HepG2 (cell line): Measurements from ENCODE around the gene PIGZ. TPM values are rescaled to one million over a fixed set of nuclear protein-coding genes. Genes with fewer than 3 reads are reported as not detected.

ENCODE experiments used
- ATRX ChIP-seq: sonication (generic); formaldehyde crosslinking; IDR thresholded peaks from 2 replicates; pipeline ENCODE4 v1.4.0; 2020; ENCODE audit warnings: missing genetic modification reagents, borderline replicate concordance
- ELF1 ChIP-seq: sonication (generic); formaldehyde crosslinking; IDR thresholded peaks from 2 replicates; pipeline ENCODE4 v1.4.0; 2020; ENCODE audit warnings: missing genetic modification reagents
- GTF2F1 ChIP-seq: fragments of 150-350 bp; IDR thresholded peaks from 2 replicates; pipeline ENCODE4 v1.6.1; 2014; ENCODE audit warnings: low read length
- JUNB ChIP-seq: sonication (generic); formaldehyde crosslinking; IDR thresholded peaks from 2 replicates; pipeline ENCODE4 v1.8.0; 2022; ENCODE audit warnings: missing genetic modification reagents, mild to moderate bottlenecking, borderline replicate concordance
- MXI1 ChIP-seq: IDR thresholded peaks from 3 replicates; pipeline ENCODE4 v1.6.1; 2012; ENCODE audit warnings: low read depth, low read length, inconsistent platforms, borderline replicate concordance
- NFE2L1 ChIP-seq: sonication (generic); formaldehyde crosslinking; IDR thresholded peaks from 2 replicates; pipeline ENCODE4 v1.4.0; 2020; ENCODE audit warnings: missing genetic modification reagents, mild to moderate bottlenecking, borderline replicate concordance
- POGZ ChIP-seq: sonication (generic); formaldehyde crosslinking; IDR thresholded peaks from 2 replicates; pipeline ENCODE4 v1.4.0; 2020; ENCODE audit warnings: mild to moderate bottlenecking, missing genetic modification reagents
- SATB2 ChIP-seq: sonication (generic); formaldehyde crosslinking; IDR thresholded peaks from 2 replicates; pipeline ENCODE4 v1.5.0; 2020; ENCODE audit warnings: missing genetic modification reagents
- SP4 ChIP-seq: sonication (generic); formaldehyde crosslinking; IDR thresholded peaks from 2 replicates; pipeline ENCODE4 v1.8.1; 2023; ENCODE audit warnings: mild to moderate bottlenecking, missing genetic modification reagents
- SRSF1 ChIP-seq: fragments of 200-400 bp; formaldehyde crosslinking; optimal IDR thresholded peaks from 2 replicates; pipeline ENCODE3; 2017; ENCODE audit warnings: mild to moderate bottlenecking, low read depth, low read length, moderate library complexity
- ZNF333 ChIP-seq: sonication (generic); formaldehyde crosslinking; IDR thresholded peaks from 2 replicates; pipeline ENCODE4 v1.4.0; 2020; ENCODE audit warnings: mild to moderate bottlenecking, missing genetic modification reagents, borderline replicate concordance
- ZNF431 ChIP-seq: sonication (generic); formaldehyde crosslinking; IDR thresholded peaks from 2 replicates; pipeline ENCODE4 v1.9.0; 2022; ENCODE audit warnings: missing genetic modification reagents, low read depth, mild to moderate bottlenecking, borderline replicate concordance
- ZNF605 ChIP-seq: sonication (generic); formaldehyde crosslinking; IDR thresholded peaks from 2 replicates; pipeline ENCODE4 v1.8.0; 2022; ENCODE audit warnings: mild to moderate bottlenecking, missing genetic modification reagents
- ZNF720 ChIP-seq: sonication (generic); formaldehyde crosslinking; IDR thresholded peaks from 2 replicates; pipeline ENCODE4 v1.4.0; 2020; ENCODE audit warnings: missing genetic modification reagents
- polyA plus RNA-seq, 8 experiments: library from polyadenylated mRNA; depleted of rRNA in 3 of 8; stranded (reverse) in 7 of 8; unstranded in 1 of 8; fragments of >200 nt; fragmentation: Illumina TruSeq in 4 of 8; extraction: Trizol in 4 of 8; gene quantifications; 2 replicates each; pipeline versions ENCODE4 v1.2.1 to v1.2.3, GENCODE V29; 2011 to 2016; ENCODE audit warnings: low read depth in 4 of 8, missing spikeins in 1 of 8, mixed read lengths in 1 of 8; ENCODE audit not compliant: insufficient read depth in 1 of 8
- total RNA-seq, 5 experiments: library from RNA; depleted of rRNA; stranded (reverse); fragments of >200 nt; fragmentation: Illumina TruSeq; extraction: Trizol; gene quantifications; 2 replicates each; pipeline ENCODE4 v1.2.3, GENCODE V29; 2016; ENCODE audit warnings: low read depth in 1 of 5
- TF ChIP-seq, protein P1 (sequence below): sonication (generic); formaldehyde crosslinking; IDR thresholded peaks from 2 replicates; pipeline ENCODE4 v1.5.1; 2020; ENCODE audit warnings: missing genetic modification reagents, mild to moderate bottlenecking, borderline replicate concordance
- TF ChIP-seq, protein P2 (sequence below): sonication (generic); formaldehyde crosslinking; IDR thresholded peaks from 2 replicates; pipeline ENCODE4 v1.5.0; 2020; ENCODE audit warnings: missing genetic modification reagents, mild to moderate bottlenecking, borderline replicate concordance
- TF ChIP-seq, protein P3 (sequence below): sonication (generic); formaldehyde crosslinking; IDR thresholded peaks from 2 replicates; pipeline ENCODE4 v1.4.0; 2020; ENCODE audit warnings: missing genetic modification reagents
- TF ChIP-seq, protein P4 (sequence below): sonication (generic); formaldehyde crosslinking; IDR thresholded peaks from 2 replicates; pipeline ENCODE4 v1.4.0; 2020; ENCODE audit warnings: missing genetic modification reagents
- TF ChIP-seq, protein P5 (sequence below): sonication (generic); formaldehyde crosslinking; conservative IDR thresholded peaks from 2 replicates; pipeline ENCODE4 v1.4.0; 2020; ENCODE audit warnings: missing genetic modification reagents
- TF ChIP-seq, protein P6 (sequence below): IDR thresholded peaks from 2 replicates; pipeline ENCODE4 v1.6.1; 2016; ENCODE audit warnings: missing compliant biosample characterization, missing genetic modification reagents, borderline replicate concordance

The PIGZ gene
- total and polyA plus RNA-seq, 2 of the 13 experiments (the other 11 are each of a cell fraction or from before 2014, with no cell fraction given): 4.7 to 60.5 TPM

DNA sequence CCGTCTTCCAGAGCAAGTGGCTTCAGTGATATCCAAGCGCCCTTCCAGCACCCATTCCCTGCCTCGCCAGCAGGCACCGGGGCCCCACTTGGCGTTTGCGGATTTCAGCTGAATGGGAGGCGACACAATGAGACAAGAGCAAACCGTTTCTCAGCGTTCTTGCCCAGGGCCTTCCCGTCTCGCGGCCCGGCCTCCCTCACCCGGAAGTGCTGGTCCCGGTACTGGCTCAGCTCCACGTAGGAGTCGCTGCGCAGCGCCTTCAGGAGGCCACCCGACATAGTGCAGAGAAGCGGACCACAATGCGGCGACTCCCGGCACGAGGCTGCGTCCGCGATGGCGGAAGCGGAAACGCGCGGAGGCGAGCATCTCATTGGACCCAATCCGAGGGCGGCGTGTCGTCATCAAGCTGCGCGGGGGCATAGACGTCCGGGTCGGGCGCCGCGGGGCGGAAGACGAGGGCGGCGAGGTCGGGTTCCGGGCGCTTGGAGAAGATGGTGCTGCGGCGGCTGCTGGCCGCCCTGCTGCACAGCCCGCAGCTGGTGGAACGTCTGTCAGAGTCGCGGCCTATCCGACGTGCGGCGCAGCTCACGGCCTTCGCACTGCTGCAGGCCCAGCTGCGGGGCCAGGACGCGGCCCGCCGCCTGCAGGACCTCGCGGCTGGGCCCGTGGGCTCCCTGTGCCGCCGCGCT lies 26.3 kb downstream of the PIGZ start, which contains the start of gene NCBP2 (continued):
- TF ChIP-seq SATB2 (CRISPR knock-in tag) (no peak), ZNF720 (0 out of 2 replicates have a peak, but pooled peaks have one; percentile 27), POGZ (CRISPR knock-in tag) (peak; percentile 97), SP4 (CRISPR knock-in tag) (peak; percentile 77; the same call in 1 of the 2 replicates), JUNB (CRISPR knock-in tag) (no peak), ZNF333 (CRISPR knock-in tag) (peak; percentile 94), ZNF605 (CRISPR knock-in tag) (peak; percentile 87; the same call in 1 of the 2 replicates), SRSF1 (peak; percentile 37), ZNF431 (CRISPR knock-in tag) (peak; percentile 64; the same call in 1 of the 2 replicates), MXI1 (peak; percentile 96; the same call in 2 of the 3 replicates), GTF2F1 (no peak), ELF1 (peak; percentile 100), NFE2L1 (no peak), ATRX (CRISPR knock-in tag) (no peak)
- TF ChIP-seq, protein P1, sequence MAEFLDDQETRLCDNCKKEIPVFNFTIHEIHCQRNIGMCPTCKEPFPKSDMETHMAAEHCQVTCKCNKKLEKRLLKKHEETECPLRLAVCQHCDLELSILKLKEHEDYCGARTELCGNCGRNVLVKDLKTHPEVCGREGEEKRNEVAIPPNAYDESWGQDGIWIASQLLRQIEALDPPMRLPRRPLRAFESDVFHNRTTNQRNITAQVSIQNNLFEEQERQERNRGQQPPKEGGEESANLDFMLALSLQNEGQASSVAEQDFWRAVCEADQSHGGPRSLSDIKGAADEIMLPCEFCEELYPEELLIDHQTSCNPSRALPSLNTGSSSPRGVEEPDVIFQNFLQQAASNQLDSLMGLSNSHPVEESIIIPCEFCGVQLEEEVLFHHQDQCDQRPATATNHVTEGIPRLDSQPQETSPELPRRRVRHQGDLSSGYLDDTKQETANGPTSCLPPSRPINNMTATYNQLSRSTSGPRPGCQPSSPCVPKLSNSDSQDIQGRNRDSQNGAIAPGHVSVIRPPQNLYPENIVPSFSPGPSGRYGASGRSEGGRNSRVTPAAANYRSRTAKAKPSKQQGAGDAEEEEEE: peak; percentile 54; the same call in 1 of the 2 replicates
- TF ChIP-seq, protein P2, sequence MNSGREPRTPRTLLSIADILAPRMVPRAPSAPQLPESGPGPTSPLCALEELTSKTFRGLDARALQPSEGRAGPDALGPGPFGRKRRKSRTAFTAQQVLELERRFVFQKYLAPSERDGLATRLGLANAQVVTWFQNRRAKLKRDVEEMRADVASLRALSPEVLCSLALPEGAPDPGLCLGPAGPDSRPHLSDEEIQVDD (CRISPR knock-in tag): no peak; the same call in 1 of the 2 replicates
- TF ChIP-seq, protein P3, sequence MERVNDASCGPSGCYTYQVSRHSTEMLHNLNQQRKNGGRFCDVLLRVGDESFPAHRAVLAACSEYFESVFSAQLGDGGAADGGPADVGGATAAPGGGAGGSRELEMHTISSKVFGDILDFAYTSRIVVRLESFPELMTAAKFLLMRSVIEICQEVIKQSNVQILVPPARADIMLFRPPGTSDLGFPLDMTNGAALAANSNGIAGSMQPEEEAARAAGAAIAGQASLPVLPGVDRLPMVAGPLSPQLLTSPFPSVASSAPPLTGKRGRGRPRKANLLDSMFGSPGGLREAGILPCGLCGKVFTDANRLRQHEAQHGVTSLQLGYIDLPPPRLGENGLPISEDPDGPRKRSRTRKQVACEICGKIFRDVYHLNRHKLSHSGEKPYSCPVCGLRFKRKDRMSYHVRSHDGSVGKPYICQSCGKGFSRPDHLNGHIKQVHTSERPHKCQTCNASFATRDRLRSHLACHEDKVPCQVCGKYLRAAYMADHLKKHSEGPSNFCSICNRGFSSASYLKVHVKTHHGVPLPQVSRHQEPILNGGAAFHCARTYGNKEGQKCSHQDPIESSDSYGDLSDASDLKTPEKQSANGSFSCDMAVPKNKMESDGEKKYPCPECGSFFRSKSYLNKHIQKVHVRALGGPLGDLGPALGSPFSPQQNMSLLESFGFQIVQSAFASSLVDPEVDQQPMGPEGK: peak; percentile 46
- TF ChIP-seq, protein P4, sequence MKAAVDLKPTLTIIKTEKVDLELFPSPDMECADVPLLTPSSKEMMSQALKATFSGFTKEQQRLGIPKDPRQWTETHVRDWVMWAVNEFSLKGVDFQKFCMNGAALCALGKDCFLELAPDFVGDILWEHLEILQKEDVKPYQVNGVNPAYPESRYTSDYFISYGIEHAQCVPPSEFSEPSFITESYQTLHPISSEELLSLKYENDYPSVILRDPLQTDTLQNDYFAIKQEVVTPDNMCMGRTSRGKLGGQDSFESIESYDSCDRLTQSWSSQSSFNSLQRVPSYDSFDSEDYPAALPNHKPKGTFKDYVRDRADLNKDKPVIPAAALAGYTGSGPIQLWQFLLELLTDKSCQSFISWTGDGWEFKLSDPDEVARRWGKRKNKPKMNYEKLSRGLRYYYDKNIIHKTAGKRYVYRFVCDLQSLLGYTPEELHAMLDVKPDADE (CRISPR knock-in tag): no peak; the same call in 1 of the 2 replicates
- TF ChIP-seq, protein P5, sequence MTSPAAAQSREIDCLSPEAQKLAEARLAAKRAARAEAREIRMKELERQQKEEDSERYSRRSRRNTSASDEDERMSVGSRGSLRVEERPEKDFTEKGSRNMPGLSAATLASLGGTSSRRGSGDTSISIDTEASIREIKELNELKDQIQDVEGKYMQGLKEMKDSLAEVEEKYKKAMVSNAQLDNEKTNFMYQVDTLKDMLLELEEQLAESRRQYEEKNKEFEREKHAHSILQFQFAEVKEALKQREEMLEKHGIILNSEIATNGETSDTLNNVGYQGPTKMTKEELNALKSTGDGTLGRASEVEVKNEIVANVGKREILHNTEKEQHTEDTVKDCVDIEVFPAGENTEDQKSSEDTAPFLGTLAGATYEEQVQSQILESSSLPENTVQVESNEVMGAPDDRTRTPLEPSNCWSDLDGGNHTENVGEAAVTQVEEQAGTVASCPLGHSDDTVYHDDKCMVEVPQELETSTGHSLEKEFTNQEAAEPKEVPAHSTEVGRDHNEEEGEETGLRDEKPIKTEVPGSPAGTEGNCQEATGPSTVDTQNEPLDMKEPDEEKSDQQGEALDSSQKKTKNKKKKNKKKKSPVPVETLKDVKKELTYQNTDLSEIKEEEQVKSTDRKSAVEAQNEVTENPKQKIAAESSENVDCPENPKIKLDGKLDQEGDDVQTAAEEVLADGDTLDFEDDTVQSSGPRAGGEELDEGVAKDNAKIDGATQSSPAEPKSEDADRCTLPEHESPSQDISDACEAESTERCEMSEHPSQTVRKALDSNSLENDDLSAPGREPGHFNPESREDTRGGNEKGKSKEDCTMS (CRISPR knock-in tag): no peak
- TF ChIP-seq, protein P6, sequence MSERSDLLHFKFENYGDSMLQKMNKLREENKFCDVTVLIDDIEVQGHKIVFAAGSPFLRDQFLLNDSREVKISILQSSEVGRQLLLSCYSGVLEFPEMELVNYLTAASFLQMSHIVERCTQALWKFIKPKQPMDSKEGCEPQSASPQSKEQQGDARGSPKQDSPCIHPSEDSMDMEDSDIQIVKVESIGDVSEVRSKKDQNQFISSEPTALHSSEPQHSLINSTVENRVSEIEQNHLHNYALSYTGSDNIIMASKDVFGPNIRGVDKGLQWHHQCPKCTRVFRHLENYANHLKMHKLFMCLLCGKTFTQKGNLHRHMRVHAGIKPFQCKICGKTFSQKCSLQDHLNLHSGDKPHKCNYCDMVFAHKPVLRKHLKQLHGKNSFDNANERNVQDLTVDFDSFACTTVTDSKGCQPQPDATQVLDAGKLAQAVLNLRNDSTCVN (CRISPR knock-in tag): peak; percentile 81; the same call in 1 of the 2 replicates
